HG03558 (cell line): Measurements from ENCODE around the gene PCDH12.

Source experiments
- ATAC-seq: cut with Tn5 transposase; IDR thresholded peaks from one replicate; pipeline ENCODE4 v1.9.1; 2021; ENCODE audit warnings: moderate number of reproducible peaks; ENCODE audit not compliant: unreplicated experiment; ENCODE audit errors: extremely low read depth

Gene PCDH12

GRCh38 chr5:141966963-141967333 is 8.9 kb upstream of the PCDH12 start:
- no peak for ATAC-seq

- ATAC-seq = no peak
Observed at GRCh38 chr5:141966275-141966962, 8.4 kb upstream of the PCDH12 start.

GRCh38 chr5:141965071-141965470 is 7.1 kb upstream of the PCDH12 start:
- ATAC-seq = no peak

GRCh38 chr5:141963701-141964100 is 5.7 kb upstream of the PCDH12 start:
- no peak for ATAC-seq

- no peak for ATAC-seq
Observed at GRCh38 chr5:141961466-141961865, 3.5 kb upstream of the PCDH12 start.

GRCh38 chr5:141960449-141961323 is 2.7 kb upstream of the PCDH12 start:
- ATAC-seq = peak; percentile 89

GRCh38 chr5:141960018-141960417 is 2.0 kb upstream of the PCDH12 start:
- ATAC-seq = no peak

- no peak for ATAC-seq
Observed at GRCh38 chr5:141958546-141959172, 657 bp upstream of the PCDH12 start.

- no peak for ATAC-seq
Observed at GRCh38 chr5:141957367-141957996, 520 bp downstream of the PCDH12 start.

- no peak for ATAC-seq
Observed at GRCh38 chr5:141954194-141954593, 3.8 kb downstream of the PCDH12 start.

- no peak for ATAC-seq
Observed at GRCh38 chr5:141952020-141952419, 6.0 kb downstream of the PCDH12 start.

- ATAC-seq = peak; percentile 82
Observed at GRCh38 chr5:141951332-141951781, 6.6 kb downstream of the PCDH12 start.

GRCh38 chr5:141950207-141951005 is 7.6 kb downstream of the PCDH12 start:
- no peak for ATAC-seq

GRCh38 chr5:141949511-141949910 is 8.5 kb downstream of the PCDH12 start:
- no peak for ATAC-seq

GRCh38 chr5:141948812-141949211 is 9.2 kb downstream of the PCDH12 start:
- ATAC-seq = no peak

GRCh38 chr5:141947316-141947715 is 10.7 kb downstream of the PCDH12 start:
- ATAC-seq = no peak

- no peak for ATAC-seq
Observed at GRCh38 chr5:141945511-141946051, 12.4 kb downstream of the PCDH12 start.

GRCh38 chr5:141944076-141944475 is 13.9 kb downstream of the PCDH12 start:
- ATAC-seq = no peak

- no peak for ATAC-seq
Observed at GRCh38 chr5:141942185-141942857, 15.7 kb downstream of the PCDH12 start.
